Measurements from ENCODE around the gene OAF.
"Not testable (repeated sequence)": the region's sequence is repeated elsewhere in the genome, so short reads cannot be mapped to it uniquely, and the experiment has no call there.

Gene OAF

DNA sequence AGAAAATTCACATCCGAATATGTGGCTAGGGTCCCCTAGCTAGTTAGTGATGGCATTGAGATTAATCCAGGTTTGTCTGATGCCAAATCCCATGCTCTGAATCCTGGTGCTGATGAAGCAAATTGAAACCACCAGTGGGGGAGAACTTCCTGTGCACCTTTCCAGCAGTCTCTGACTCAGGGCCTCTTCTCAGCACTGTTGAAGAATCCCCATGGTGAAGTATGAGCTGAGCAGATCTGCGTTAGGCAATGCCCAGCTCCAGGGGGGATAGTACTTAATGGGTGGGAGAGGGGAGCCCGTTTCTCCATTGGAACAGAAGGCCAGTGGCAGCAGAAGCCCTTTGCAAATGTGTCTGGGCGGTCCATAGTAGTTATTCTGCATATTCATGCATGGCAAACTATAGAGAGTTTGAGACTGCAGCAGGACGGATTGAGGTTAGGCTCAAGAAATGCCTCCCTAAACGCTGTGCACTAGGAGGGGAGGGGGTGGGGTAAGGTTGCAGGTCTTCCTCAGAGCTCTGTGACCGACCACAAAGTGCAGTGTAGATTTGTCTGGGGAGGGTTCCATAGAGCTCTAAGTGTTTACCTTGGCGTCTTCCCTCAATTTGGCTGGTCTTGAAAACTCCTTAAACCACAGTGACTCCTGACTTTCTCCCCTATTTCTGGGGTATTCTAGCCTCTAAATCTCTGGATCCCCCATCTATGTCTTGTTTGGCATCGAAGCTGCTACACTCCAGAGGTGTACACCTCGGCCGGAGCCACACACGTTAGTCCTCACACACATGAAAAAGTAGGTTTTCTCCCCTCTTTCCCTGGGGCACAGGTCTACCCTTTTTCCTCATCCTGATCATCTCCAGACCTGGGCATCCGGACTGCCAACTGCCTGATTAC, 33.9 kb downstream of the OAF start:
- DNase-seq = no peak

DNA sequence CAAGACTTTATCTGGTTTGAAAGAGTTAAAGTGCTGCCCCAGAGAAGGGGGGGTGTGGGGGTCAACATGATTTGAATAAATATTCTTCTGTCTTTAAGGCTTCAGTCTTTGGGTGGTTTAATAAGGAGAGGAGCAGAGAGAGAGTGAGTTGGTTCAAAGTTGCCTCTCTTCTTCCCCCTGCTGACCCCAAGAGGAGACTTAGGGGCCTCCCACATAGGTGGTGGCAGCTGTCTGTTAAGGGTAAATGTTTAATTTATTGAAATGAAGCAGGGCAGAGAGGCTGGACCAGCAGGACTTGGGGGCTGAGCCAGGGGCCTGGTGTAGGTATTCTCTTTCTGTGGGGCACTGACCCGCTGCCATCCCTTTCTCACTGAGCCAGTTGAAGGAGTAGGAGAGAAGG, 34.6 kb downstream of the OAF start:
- no peak for DNase-seq

DNA sequence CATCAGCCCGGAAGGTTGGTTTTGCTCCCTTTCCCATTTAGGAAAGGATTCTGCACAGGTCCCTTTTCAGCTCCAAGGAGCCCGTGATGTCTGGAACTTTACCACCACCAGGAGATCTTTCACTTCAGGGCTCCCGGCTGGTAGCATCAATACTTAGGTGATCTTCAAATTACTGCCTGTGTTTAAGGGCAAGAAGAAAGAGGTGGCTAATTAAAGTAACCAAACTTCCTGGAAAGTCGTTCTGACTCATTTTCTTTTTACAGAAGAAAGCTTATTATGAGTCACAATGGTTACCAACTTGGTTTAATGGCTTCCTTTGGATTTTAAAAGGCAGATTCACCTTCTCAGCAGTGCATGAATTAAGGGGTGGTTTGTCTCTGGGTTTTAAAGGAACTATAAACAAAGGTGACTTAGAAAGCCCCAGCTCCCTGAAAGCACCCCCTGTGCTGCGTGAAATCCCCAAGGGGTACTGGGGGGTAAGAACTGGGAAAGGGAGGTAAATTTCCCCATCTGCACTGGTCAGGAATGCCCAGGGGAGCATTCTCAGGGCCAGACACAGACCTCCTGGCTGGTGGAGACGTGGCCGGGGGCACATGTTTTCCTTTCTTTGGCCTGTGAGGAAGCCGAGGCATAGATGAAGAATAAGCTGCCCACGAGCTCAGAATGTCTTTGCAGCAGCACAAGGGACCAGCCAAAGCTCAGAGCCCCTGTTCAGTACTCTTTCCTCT, 37.9 kb downstream of the OAF start:
- no peak for DNase-seq

DNA sequence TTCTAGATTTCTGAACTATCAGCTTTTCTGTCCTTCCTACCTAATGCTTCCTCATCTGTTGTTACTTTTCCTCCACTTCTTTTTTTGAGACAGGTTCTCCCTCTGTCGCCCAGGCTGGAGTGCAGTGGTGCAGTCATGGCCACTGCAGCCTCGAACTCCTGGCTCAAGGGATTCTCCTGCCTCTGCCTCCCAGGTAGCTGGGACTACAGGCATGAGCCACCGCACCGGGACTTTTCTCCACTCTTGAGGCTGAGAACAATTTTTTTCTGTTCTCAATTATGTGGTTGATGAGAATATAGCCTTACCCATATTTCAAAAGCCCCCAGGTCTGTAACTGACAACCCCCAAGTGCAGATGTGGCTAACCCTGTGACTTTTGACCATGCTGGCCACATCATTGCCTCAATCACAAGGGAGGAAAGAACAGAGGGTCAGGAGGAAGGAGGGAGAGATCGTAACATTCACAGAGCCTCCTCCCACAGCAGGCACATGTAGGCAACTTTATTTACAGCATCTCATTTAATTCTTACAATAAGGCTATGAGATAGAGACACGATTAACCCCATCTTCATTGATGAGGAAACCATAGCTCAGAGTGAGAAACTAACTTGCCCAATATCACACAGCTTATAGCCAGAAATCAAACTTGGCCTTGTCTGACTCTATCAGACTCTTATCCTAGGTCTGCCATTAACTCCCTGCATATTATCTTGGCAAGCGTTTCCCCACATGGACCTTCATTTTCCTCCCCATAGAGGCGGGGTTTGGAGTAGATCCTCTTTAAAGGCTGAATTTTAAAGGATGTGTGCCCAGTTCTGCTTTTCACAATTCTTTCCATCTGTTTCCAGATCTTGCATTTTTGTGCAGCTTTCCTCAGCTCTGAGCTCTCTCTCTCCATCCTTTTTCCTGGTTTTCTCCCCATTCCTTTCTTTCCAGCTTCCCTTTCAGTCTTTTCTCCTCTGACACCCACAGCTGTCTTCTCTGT, 38.7 kb downstream of the OAF start:
- no peak for DNase-seq

DNA sequence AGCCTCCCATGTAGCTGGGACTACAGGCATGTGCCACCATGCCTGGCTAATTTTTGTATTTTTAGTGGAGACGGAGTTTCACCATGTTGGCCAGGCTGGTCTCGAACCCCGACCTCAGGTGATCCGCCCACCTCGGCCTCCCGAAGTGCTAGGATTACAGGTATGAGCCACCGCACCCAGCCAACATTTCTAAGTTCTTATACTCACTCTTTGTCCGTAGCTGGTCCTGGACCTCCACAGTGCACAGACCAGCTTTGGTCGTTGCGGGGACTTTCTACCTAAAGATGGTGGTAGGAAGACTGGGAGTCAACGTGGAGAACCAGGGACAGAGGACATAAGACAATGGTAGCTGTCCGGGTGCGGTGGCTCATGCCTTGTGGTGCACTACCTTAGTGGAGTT, 42.5 kb downstream of the OAF start:
- DNase-seq = not testable (repeated sequence)

DNA sequence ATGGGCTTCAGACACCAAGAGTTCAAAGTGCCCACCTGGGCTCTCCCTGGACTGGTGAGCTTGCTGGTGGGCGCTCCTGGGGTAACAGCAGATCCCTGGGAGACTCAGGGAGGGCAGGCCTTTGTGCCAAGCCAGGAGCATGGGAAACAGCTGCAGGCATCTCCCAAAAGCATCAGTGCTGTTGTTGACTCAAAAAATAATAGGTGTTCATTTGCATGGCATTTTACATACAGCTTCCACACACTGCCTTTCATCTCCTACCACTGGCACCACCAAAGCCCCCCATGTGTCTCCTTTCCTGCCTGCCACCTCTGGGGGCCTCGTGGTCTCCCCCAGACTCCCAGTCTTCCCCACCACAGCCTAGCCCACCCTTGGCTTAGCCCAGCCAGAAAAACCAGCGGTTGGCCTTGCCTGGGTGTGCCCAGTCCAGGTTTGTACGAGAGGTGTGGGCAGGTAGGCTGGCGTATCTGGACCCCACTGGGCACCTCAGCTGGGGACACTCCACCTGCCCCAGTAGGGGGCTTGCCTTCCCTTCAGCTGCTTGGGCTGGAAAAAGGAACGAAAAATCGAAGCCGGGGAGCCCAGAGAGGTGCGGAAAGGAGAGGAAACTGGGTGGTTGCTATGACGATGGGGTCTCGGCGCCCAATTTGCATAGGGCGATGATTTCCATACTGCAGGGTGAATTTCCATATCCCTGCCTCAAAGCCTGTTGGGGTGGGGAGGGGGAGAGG, 44.1 kb downstream of the OAF start:
- no peak for DNase-seq

DNA sequence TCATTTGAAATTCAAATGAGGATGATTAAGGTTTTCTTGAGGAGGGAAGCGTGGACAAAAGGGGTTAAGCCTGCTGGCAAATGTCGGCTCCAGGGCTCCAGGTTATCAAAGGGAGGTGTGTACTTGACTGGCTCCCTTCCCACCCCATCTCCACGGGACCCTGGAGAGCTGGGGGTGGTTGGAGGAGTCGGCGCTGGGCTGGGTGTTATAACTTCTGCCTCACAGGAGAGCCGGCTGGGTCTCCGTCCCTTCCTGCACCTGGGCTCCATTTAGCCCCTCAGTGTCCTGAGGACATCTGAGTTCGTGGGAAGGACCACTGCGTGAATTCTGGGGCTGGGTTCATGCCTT, 44.7 kb downstream of the OAF start:
- DNase-seq = no peak

DNA sequence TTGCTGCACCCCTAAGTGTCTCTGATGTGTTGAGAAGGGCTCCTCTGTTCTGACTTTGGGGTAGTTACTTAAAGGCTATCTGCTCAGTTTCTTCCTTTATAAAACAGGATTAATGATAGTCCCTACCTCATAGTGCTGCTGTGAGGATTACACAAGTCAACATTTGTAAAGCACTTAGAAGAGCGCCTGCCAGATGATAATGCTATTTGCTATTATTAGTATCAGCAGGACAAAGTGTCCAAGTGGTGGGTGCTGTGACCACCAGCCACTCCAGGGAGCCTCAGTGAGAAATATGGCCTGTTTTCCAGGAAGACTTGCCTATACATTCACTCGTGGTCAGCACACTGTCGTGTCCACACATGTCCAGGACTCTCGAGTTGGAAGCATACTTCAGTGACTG, 45.3 kb downstream of the OAF start:
- DNase-seq = no peak

DNA sequence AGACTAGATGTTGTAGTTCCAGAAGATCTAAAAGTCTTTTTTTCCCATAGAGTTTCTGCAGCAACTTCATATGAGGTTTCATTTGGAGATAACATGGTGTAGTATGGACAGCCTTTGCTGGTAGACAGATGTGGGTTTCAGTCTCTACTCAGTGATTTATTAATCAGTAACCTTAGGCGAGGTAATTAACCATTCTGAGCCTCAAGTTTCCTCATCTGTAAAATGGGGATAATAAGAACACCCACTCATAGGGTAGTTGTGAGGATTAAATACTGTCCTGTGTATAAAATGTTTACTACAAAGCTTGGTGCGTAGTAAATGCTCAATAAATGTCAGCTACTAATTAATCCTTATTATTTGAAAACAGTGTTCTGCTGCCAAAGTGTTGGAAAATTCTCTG, 45.9 kb downstream of the OAF start:
- no peak for DNase-seq

DNA sequence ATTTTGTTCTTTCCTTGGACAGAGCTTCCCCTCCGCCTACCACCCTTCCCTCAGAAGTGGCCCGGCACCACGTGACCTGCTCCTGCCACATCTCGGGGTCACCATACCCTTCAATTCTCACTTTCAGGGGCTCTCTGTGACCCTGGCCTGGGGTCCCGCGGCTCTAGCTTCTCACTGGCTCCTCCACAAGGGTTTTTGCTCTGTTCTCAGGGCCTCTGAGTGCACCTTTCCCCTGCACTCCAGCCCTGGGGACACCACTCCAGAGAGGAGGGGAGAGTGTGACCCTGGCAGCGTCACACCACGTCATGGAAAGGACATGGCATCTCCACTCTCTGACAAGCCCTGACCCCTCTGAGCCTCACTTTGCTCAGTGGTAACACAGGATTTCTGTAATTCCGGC, 46.5 kb downstream of the OAF start:
- DNase-seq = no peak

DNA sequence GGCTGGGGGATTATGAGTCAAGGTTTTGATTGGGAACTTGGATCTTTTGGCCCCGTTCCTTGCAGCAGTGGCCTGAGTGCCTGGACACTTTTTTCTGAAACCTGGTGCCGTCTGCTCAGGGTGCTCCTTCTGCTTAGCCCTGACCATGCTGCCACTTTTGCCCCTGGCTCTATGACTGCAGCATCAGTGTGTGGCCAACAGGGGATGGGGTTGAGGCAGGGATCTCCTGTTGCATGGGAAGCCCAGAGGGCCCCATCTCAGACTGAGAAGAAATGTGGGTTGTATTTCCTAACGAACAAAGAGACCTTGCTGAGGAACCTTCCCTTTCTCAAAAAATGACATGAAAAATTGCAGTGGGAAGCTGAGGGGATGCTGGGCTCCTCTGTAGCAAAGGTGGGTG, 47.8 kb downstream of the OAF start:
- no peak for DNase-seq

DNA sequence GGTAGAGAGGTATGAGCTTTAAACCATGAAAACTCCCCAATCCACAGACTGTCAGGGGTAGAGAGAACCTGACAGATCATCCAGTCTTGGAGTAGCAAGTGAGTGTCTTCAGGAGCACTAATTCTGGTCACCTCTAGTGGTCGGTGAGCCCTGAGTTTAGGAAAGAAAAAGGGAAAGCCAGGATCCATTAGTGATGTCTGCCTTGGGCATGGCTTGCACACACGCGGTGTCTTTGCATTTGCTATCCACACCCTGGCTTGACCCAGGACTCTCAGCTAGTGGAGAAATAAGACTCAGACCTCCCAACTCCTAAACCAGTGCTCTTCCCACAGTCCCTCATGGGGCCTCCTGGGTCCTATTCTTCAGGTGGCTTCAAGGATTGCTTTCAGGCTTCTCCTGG, 48.4 kb downstream of the OAF start:
- DNase-seq = no peak

DNA sequence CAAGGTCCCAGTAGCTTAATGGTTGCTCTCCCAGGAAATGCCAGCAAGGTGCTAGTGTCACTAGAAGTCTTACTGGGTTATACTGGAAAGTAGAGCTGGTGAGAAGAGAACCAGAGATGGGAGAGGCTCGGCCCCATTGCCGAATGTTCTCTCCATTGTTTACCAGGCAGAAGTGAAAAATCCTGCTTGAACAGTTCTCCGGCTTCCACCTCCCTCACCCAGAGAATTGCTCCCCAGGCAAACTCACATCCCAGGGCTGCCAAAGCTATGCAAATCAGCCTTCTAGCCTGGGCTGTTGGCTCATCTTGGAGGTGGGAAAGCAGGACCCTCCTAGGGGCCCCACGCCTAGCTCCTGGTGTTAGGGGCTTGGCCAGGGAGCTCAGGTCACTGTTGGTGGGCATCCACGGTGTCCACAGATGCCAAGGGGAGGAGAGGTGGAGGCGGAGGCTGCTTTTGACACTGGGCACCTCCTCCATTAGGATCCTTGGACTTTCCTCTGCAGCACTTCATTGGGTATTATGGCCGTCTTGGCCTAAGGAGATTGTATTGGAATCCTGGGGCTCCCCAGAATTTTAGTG, 49.2 kb downstream of the OAF start:
- DNase-seq = no peak

DNA sequence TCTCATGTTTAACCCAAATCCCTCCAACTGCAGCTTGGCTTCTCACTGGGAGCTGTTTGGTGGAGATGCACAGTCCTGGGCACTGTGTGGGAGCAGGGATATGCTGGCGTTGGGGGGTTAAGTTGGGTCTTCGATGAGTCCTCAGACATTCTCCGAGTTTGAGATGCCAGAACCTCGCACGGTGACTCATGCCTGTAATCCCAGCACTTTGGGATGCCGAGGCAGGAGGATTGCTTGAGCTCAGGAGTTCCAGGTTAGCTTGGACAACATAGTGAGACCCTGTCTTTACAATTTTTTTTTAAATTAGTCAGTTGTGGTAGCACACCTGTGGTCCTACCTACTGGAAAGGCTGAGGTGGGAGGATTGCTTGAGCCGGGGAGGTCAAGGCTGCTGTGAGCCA, 49.8 kb downstream of the OAF start:
- DNase-seq = no peak

DNA sequence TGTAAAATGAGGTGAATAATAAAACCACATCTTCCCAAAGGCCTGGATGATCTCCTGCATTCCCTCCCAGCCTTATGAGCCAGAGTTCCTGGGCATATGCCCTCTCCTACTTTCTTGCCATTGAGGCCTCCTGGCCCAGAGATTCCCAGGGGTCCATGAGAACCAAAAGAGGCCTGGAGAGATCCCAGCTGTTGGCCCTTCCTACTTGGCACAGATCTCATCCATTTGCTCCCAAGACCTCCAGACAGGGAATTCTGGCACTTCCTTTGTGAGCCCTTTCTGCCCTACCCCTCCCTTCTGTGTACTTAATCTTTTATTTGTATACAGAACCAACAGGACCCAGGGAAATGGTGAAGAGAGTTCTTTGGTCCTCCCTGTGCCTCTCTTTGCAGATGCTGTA, 50.5 kb downstream of the OAF start:
- no peak for DNase-seq

DNA sequence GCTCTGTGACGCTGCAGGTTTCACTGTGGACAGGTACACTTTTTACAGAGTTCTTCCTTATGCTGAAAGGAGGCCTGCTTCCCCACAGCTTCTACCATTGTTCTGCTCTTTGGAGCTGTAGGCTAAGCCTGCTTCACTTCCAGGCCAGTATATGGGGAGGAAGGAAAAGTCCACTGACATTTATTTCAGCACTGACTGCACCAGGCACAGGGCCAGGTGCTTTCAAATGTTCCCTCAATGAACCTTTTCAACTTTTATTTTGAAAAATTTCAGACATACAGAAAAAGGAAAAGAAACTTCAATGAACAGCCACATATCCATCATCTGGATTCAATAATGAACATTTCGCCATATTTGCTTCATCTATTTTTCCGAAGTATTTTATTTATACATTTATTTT, 51.1 kb downstream of the OAF start:
- no peak for DNase-seq

DNA sequence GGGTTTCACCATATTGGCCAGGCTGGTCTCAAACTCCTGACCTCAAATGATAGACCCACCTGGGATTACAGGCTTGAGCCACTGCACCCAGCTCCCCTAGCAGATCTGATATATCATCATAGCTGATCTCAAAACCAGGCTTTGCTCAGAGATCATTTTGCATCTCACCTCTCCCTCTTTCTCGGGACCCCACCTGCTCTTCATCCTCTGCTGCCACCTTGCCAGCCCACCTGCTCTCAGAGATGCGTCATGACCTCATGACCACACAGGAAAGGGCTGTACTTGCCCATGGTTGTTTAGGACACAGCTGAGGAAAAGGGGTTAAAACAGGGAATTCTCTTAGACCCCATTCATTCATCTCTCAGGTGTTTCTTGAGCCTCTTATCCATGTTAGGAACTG, 56.5 kb downstream of the OAF start:
- DNase-seq = no peak

DNA sequence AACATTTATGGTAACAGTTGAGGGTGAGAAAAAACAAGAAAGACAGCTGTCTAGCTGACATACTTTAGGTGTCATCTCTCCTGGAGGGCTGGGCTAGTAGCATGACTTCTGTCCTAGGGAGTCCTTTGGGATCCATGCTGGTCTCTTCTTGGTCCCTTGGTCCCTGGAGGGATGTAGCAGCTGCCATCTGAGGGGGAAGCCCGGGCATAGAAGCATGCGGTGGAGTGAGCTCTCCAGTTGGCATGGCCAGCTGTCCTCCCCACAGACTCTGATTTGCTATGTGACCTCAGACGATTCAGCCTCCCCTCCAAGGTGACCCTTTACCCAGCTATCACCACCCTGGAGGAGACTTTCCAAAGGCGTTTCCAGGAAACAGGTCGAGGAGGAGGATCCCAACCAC, 57.9 kb downstream of the OAF start:
- DNase-seq = no peak

DNA sequence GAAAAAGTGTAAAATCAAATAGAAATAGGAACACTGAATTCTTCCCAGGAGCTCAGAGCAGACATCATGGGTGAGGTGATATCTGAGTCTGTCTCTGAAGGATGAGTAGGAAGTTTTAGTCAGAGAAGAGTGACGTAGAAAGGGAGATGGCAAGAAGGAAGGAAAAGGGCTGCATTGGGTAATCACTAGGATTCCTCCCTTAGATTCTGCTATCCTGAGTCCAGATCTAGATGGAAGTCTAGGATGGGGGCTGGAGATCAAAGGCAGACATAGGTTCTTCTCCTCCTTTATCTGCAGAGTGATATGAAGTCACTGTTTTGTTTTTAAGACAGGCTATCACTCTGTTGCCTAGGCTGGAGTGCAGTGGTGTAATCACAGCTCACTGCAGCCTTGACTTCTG, 59.6 kb downstream of the OAF start:
- no peak for DNase-seq

DNA sequence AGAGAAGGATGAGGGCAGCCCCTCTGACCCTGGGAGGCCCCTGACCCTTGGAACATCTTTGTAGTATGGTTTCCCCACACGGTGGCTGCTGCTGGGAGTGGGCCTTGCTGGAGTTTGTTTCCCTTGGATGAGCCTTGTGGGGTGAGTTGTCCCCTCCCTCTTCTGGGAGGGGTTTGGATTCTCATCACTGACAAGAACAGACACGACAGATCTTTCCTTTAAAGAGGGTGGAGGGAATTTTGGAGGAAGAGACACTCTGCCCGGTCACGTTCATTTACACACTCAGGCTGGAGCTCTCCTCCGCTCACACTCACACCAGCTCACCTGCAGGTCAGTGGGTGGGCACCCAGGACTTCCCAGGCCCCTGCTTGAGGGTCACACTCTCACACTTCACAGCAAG, 60.8 kb downstream of the OAF start:
- no peak for DNase-seq

DNA sequence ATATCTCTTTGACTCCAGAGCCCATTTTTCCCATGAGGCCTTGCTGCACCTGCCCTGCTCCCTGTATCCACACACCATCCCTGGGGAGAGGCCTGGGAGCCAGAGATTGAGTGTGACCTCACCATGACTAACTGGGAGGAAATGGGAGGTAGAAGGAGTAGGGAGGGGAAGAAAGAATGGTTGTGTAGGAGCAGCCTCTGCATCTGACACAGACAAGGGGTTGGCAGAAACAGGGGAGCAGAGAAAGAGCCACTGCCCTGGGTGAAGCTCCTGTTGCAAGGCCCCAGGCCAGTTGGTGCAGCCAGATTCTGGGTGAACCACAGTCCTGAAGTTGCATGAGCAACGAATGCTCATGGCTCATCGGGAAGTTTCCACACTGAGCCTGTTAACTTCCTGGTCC, 61.5 kb downstream of the OAF start:
- DNase-seq = no peak

DNA sequence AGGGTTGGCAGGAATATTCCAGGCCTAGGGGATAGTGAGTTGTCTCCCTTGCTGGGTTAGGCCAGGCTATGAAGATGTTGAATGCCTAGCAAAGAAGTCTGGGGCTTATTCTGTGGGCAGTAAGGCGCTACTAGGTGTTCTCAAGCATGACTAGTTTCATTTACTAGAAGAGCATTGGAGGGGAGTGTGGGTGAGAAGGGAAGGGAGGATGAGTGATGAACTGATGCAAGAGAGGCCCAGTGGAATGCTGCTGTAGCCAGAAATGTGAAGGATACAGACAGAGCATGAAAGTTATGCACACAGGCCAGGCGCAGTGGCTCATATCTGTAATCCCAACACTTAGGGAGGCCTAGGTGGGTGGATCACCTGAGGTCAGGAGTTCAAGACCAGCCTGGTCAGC, 62.6 kb downstream of the OAF start:
- no peak for DNase-seq

All from CD4-positive, alpha-beta T cell treated with Interleukin-10 for 1 hour (primary cell).